HG02840 (cell line): ENCODE measurements around the gene SLC28A1.

ENCODE experiments used
- ATAC-seq: cut with Tn5 transposase; IDR thresholded peaks from one replicate; pipeline ENCODE4 v1.9.1; 2021; ENCODE audit warnings: mild to moderate bottlenecking, moderate library complexity, moderate number of reproducible peaks; ENCODE audit not compliant: unreplicated experiment, low FRiP score

SLC28A1 gene

DNA sequence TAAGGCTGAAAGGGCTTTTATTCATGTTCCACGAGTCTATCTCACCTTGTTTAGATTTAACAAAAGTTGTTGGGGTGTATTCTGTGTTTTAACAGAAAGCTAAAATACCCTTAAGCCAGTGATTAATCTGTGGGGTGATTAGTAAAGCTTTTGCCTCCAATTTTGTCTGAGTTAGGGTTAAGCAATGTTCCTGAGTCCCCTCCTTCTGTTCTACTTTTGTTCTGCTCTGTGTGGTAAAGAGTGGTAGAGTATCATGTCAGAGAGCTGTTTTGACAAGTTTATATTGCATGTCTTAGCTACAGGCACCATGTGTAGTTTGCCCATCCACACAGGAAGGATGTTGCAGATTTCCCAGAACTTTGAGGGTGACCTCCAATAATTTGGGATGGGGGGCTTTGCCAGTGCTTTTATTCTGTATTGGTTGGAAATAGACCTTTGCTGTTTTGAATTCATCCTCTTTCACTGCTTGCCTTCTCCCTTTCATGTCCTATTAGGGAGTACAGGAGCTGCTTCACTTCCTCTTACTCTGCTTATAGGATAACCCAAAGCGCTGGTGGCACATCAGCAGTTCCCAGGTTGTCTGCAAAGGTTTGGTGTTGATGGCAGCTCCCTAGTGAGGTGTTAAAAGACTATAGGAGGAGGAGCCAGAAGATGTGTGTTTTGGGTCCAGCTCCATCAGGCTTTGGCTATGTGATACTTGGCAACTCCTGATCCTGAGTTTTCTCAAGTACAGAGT lies 104.6 kb downstream of the SLC28A1 start:
- no peak for ATAC-seq

DNA sequence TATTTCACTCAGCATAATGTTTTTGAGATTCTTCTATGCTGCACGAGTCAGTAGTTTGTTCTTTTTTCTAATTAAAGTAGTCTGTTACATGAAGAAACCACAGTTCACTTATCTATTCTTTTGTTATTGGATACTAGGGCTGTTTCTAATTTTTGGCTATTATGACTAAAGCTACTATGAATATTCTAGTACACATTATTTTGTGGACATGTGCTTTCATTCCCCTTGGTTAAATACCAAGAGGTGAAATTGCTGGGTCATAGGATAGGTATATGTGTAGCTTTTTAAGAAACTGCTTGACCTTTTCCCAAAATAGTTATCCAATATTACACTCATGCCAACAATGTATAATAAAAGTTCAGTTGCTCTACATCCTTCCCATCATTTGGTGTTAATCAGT lies 106.0 kb downstream of the SLC28A1 start:
- no peak for ATAC-seq

DNA sequence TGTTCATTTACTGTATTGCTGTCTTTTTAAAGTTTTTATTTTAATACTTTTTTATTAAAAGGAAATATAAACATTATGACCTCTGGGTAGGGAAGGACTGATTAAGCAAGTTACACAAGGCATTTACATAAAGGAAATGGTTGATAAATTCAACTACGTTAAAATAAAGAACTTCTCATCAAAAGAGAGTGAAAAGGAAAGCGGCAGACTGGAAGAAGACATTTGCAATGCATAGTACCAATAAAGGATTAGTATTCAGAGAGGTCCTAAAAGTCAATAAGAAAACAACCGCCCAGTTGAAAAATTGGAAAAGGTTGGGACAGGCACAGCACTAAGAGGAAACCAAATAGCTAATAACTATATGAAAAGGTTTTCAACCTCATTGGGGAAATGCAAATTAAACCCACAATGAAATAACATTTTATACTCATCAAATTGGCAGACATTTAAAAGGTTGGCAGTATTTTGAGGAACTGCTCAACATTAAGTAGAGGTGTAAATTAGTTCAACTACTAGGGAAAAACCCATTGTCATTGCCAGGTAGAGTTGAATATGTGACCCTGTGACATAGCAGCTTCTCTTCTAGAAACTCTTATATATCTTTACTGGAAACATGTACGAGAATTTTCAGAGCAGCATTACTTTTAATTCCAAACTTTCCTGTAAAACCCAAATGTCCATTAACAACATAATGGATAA lies 106.7 kb downstream of the SLC28A1 start:
- no peak for ATAC-seq

DNA sequence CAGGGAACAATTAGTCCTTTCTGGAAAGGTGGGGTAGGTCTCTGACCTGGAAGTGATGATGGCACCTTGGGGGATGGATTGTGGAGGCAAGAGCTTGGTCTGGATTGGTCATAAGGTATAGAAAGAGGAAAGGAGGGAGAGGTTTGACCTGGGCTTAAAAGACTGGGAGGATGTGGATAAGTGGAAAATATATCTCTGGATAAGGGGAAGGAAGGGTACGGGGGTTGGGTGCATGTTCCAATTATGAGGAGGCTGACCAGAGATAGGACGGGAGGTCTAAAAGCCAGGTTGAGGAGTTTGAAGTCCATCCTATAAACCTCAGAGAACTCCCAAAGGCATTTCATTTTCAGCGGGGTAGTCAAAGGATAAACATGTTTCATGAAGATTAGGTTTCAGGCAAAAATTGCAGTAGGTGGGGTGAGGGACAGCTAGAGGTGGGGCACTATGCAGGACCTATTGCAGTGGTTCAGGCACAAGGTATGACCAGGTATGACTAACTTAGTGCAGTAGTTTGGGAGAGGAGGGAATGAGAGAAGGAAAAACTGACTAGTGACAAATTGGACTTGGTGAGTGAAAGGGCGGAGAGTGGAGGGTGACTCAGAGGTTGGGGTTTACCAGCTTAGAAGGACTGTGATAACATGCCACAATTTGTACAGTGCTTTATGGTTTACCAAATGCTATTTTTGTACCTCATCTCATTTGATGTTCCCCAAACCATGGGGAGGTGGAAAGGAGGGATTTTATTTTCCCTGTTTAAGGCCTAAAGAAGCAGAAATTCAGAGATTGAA lies 107.9 kb downstream of the SLC28A1 start:
- ATAC-seq = no peak
